ENCODE measurements around the gene TMEM255A.

Gene TMEM255A

GRCh38 chrX:120287513-120288112 lies 23.6 kb downstream of the TMEM255A start:
- no peak for TF ChIP-seq ZNF384 (IDR thresholded peaks at IDR 0.05)
- no peak for TF ChIP-seq ARNT (IDR thresholded peaks at IDR 0.05)
- no peak for TF ChIP-seq FOXK2 (IDR thresholded peaks at IDR 0.05)
- no peak for TF ChIP-seq L3MBTL2 (conservative IDR thresholded peaks at IDR 0.05)
- no peak for TF ChIP-seq FOXM1 (IDR thresholded peaks at IDR 0.05; ENCODE audit: borderline replicate concordance)
- TF ChIP-seq SP1 (IDR thresholded peaks at IDR 0.05): no peak
- TF ChIP-seq SUZ12 (IDR thresholded peaks at IDR 0.05): no peak
- TF ChIP-seq TARDBP (IDR thresholded peaks at IDR 0.05): no peak
- TF ChIP-seq ELF4 (IDR thresholded peaks at IDR 0.05): no peak
- DNase-seq (ENCODE audit: extremely low spot score): no peak
- CTCF ChIA-PET: no interaction called here
- POLR2A ChIA-PET: no interaction called here

GRCh38 chrX:120286733-120287512 lies 24.3 kb downstream of the TMEM255A start:
- CTCF ChIA-PET: no interaction called here
- no peak for DNase-seq (ENCODE audit: extremely low spot score)
- POLR2A ChIA-PET: no interaction called here
- TF ChIP-seq FOXK2 (IDR thresholded peaks at IDR 0.05) (no peak), CTBP1 (IDR thresholded peaks at IDR 0.05; ENCODE audit: borderline replicate concordance) (no peak), HDGF (IDR thresholded peaks at IDR 0.05; ENCODE audit: borderline replicate concordance) (no peak), L3MBTL2 (conservative IDR thresholded peaks at IDR 0.05) (no peak), SUZ12 (IDR thresholded peaks at IDR 0.05) (no peak), SP1 (IDR thresholded peaks at IDR 0.05) (no peak), LEF1 (IDR thresholded peaks at IDR 0.05; ENCODE audit: borderline replicate concordance) (no peak)

- TF ChIP-seq FOXA1 (IDR thresholded peaks at IDR 0.05) (no peak), TARDBP (IDR thresholded peaks at IDR 0.05) (no peak), SP1 (IDR thresholded peaks at IDR 0.05) (no peak), SUZ12 (IDR thresholded peaks at IDR 0.05) (no peak), HDGF (IDR thresholded peaks at IDR 0.05; ENCODE audit: borderline replicate concordance) (no peak), PKNOX1 (IDR thresholded peaks at IDR 0.05) (no peak), ARNT (IDR thresholded peaks at IDR 0.05) (no peak), L3MBTL2 (conservative IDR thresholded peaks at IDR 0.05) (no peak), BHLHE40 (IDR thresholded peaks at IDR 0.05; ENCODE audit: borderline replicate concordance) (no peak), CTBP1 (IDR thresholded peaks at IDR 0.05; ENCODE audit: borderline replicate concordance) (no peak), FOXK2 (IDR thresholded peaks at IDR 0.05) (no peak), LEF1 (IDR thresholded peaks at IDR 0.05; ENCODE audit: borderline replicate concordance) (no peak), FOXM1 (IDR thresholded peaks at IDR 0.05; ENCODE audit: borderline replicate concordance) (no peak), ELF4 (IDR thresholded peaks at IDR 0.05) (no peak), ZNF384 (IDR thresholded peaks at IDR 0.05) (no peak), NFRKB (IDR thresholded peaks at IDR 0.05) (no peak)
- CTCF ChIA-PET: no interaction called here
- DNase-seq (ENCODE audit: extremely low spot score): no peak
- POLR2A ChIA-PET: no interaction called here
Measured at GRCh38 chrX:120282697-120283096, 28.6 kb downstream of the TMEM255A start.

GRCh38 chrX:120281761-120282160 lies 29.5 kb downstream of the TMEM255A start:
- CTCF ChIA-PET: no interaction called here
- no peak for DNase-seq (ENCODE audit: extremely low spot score)
- TF ChIP-seq FOXK2 (IDR thresholded peaks at IDR 0.05) (no peak), FOXA1 (IDR thresholded peaks at IDR 0.05) (no peak), TARDBP (IDR thresholded peaks at IDR 0.05) (no peak), SP1 (IDR thresholded peaks at IDR 0.05) (no peak), ZNF384 (IDR thresholded peaks at IDR 0.05) (no peak), HDGF (IDR thresholded peaks at IDR 0.05; ENCODE audit: borderline replicate concordance) (no peak), L3MBTL2 (conservative IDR thresholded peaks at IDR 0.05) (no peak), ELF4 (IDR thresholded peaks at IDR 0.05) (no peak), FOXM1 (IDR thresholded peaks at IDR 0.05; ENCODE audit: borderline replicate concordance) (no peak), CTBP1 (IDR thresholded peaks at IDR 0.05; ENCODE audit: borderline replicate concordance) (no peak), LEF1 (IDR thresholded peaks at IDR 0.05; ENCODE audit: borderline replicate concordance) (no peak), SUZ12 (IDR thresholded peaks at IDR 0.05) (no peak), NFRKB (IDR thresholded peaks at IDR 0.05) (no peak), PKNOX1 (IDR thresholded peaks at IDR 0.05) (no peak), ARNT (IDR thresholded peaks at IDR 0.05) (no peak), BHLHE40 (IDR thresholded peaks at IDR 0.05; ENCODE audit: borderline replicate concordance) (no peak)
- POLR2A ChIA-PET: no interaction called here

GRCh38 chrX:120281021-120281624 lies 30.1 kb downstream of the TMEM255A start:
- CTCF ChIA-PET: no interaction called here
- TF ChIP-seq ELF4 (IDR thresholded peaks at IDR 0.05) (no peak), ZNF384 (IDR thresholded peaks at IDR 0.05) (no peak), SUZ12 (IDR thresholded peaks at IDR 0.05) (no peak), HDGF (IDR thresholded peaks at IDR 0.05; ENCODE audit: borderline replicate concordance) (no peak)
- no peak for DNase-seq (ENCODE audit: extremely low spot score)
- POLR2A ChIA-PET: no interaction called here

- no peak for DNase-seq (ENCODE audit: extremely low spot score)
- TF ChIP-seq FOXA1 (IDR thresholded peaks at IDR 0.05): no peak
- no peak for TF ChIP-seq HDGF (IDR thresholded peaks at IDR 0.05; ENCODE audit: borderline replicate concordance)
- TF ChIP-seq L3MBTL2 (conservative IDR thresholded peaks at IDR 0.05): no peak
- no peak for TF ChIP-seq LEF1 (IDR thresholded peaks at IDR 0.05; ENCODE audit: borderline replicate concordance)
- TF ChIP-seq ARNT (IDR thresholded peaks at IDR 0.05): no peak
- TF ChIP-seq BHLHE40 (IDR thresholded peaks at IDR 0.05; ENCODE audit: borderline replicate concordance): no peak
- TF ChIP-seq CTBP1 (IDR thresholded peaks at IDR 0.05; ENCODE audit: borderline replicate concordance): no peak
- no peak for TF ChIP-seq SUZ12 (IDR thresholded peaks at IDR 0.05)
- TF ChIP-seq TARDBP (IDR thresholded peaks at IDR 0.05): no peak
- CTCF ChIA-PET: no interaction called here
- POLR2A ChIA-PET: no interaction called here
Measured at GRCh38 chrX:120274958-120275357, 36.3 kb downstream of the TMEM255A start.

Measured in HEK293T (cell line).